DMS 273 treated with DMSO at 0.1 percent for 48 hours (cell line): ENCODE data around the gene ALG8.

Experiments used
- DNase-seq: peaks from one replicate; lab custom pipeline; 2025; lab: John Stamatoyannopoulos, UW

The ALG8 gene

DNA sequence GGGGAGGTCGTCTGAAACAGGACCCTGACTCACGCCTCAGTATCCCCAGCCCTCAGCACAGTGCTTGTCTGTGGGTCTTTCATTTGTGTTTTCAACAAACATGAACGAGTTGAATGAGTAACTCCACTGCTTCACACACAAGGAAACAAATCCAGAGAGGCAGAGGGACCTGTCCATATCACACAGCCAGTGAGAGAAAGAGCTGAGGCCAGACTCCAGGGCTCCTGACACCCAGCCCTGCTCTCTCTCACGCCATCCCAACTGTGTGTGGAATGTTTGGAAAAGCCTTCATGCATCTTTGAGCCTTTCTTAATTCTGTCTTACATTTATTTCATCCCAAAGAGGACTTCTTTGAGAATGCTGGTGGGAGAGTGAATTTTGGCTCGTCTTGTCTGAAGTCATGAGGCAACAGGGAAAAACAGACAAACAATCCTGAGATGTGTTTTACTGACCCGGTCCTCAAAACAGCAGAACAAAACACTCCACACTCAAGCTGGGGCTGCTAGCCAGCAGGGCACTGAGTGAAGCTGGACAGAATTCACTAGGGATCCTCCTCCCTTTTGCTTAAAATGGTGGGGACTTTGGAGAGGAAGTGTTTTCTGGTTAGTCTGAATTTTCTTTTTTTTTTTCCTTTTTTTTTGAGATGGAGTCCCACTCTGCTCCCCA is 19.7 kb upstream of the ALG8 start:
- no peak for DNase-seq

DNA sequence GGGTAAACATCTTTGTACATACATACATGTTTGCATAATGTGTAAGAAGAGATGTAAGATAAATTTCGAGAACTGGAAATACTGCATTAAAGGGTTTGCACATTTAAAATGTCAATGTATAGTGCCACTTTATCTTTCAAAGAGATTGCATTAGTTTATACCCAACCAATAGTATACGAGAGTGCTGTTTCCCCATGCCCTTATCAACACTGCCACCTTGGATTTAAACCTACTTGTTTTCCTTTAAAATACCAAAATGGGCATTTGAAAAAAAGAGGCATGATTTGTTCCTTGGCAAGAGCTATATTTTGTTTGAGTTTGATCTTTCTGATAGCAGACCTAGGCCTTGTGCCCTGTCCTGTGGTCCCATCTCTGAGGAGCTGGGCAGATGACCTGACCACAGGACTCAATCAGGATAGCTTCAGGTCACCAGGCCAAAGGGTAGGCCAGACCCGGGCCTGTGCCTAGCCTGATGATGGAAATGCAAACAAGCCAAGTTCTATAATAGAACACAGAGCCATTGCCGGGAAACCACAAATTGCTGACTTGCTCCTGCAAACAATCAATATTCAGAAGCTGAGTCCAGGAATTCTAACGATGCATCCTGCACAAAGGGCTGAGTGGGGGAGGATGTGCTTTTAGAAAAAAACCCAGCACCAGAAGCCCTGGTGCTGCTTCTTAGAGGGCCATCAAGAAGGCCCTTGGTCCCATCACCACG is 16.9 kb upstream of the ALG8 start:
- no peak for DNase-seq

DNA sequence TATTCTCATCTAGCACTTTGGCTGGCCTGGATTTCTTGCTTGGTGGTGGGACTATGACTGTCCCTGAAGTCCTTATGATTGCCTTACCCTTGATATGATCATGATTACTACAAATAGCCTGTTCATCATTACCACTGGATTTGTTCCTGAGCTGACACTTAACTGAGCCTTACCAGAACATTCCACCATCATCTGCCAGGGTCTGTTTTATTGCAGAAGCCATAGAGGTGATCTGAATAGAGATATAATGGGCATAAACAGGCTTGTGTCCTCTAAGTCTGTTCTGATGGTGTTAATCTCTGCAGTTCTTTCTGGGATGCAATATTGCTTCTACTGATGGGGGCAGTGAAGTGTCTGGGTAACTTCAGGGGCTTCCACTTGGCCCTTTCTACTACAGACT is 12.4 kb upstream of the ALG8 start:
- no peak for DNase-seq

DNA sequence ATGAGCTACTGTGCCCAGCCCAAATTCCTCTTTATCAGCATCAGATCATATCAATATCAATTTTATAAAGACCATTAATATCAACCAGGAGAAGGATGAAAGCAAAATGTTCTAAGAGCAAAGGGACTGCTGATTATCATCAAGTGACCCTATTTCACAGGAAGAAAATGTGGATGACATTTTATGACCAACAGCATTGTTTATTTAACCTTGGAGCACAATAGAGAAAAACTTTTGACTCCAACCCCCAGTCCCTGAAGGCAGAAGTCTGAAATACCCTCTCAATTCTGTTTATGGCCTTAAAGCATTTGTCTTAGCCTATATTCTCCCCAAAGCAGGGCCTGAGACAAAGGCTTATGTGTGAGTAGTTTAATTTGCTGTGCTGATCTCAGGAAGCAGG is 11.3 kb upstream of the ALG8 start:
- DNase-seq: no peak

DNA sequence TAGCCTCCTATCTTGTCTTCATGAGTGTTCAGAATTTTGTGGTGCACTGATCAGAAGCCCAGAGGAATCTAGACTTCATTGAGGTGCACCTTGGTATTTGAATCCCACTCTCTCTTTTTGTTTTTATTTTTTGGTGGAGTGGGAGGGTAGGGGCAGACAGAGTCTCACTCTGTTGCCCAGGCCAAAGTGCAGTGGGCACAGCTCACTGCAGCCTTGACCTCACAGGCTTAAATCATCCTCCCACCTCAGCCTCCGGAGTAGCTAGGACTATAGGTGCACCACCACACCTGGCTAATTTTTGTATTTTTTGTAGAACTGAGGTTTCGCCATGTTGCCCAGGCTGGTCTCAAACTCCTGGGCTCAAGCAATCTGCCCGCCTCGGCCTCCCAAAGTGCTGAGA is 10.9 kb upstream of the ALG8 start:
- no peak for DNase-seq

DNA sequence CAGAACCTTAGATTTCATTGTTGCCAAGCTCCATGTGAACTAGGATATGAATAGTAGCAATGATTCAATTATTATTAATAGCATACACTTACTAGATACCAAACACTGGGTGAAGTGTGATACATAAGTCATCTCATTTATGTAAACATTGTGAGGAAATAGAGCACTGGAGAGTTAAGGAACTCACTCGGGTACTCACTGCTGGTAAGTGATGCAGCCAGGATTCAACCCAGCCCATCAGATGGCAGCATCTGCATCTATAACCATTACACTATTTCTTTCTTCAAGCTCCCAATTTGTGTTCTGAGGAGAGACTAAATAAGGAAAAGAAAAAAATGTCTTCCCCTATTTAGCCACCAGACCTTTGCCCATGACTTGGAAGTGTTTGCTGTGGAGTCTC is 10.2 kb upstream of the ALG8 start:
- DNase-seq: no peak

DNA sequence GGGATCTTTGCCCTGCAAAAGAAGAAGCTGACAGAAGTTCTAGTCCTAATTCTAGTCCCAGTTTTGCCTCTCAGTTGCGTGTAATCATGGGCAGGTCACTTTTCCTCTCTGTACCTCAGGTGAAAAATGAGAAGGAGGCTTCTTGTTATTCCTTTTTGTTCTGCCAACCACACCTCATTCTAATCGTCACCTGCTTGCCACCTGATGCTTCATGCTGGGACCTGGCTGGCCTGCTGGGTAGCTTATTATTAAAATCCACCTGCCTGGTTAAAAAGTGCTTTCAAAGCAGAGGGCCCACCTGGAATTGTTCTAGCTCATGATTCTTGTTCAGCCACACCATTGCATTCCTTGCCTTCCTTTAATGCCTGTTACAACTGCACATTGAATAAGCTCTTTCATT is 8.4 kb upstream of the ALG8 start:
- no peak for DNase-seq

DNA sequence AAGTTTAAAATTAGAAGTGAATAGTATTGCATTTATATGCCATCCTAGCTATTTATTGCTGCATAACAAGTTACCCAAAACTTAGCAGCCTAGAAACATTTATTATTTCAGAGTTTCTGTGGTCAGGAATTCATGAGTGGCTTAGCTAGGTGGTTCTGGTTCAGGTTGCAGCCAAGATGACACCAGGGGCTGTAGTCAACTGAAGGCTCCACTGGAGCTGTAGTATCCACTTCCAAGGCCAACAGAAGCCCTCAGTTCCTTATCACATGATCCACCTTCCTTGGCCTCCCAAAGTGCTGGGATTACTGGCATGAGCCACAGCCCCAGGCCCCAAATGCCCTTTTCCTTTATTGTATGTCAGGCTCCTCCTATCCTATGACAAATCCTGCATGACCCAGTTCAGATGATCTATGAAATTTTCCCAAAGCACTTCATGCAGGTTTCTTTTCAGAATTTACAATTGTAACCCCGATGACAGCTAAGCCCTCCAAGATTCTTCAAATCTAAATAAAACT is 6.1 kb upstream of the ALG8 start:
- no peak for DNase-seq

DNA sequence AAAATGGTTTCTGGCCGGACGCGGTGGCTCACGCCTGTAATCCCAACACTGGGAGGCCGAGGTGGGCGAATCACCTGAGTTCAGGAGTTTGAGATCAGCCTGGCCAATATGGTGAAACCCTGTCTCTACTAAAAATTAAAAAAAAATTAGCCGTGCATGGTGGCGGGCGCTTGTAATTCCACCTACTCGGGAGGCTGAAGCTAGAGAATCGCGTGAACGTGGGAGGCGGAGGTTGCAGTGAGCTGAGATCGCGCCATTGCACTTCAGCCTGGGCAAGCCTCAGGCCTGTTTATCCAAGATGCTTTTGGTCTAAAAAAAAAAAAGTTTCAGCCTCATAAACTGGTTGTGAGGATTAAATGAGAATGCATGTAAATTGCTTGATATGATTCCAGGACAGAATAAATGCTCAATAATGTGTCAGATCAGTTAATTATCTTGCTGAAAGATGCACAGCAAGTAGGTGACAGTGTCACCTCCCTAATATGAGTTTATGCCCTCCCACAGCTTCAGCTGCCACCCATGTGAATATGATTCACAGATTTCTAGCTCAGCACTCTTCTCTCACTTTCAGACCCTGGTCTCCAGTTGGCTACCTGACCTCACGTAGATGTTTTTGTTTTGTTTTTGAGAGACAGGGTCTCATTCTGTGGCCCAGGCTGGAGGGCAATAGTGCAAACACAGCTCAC is 1.1 kb upstream of the ALG8 start:
- DNase-seq: no peak

DNA sequence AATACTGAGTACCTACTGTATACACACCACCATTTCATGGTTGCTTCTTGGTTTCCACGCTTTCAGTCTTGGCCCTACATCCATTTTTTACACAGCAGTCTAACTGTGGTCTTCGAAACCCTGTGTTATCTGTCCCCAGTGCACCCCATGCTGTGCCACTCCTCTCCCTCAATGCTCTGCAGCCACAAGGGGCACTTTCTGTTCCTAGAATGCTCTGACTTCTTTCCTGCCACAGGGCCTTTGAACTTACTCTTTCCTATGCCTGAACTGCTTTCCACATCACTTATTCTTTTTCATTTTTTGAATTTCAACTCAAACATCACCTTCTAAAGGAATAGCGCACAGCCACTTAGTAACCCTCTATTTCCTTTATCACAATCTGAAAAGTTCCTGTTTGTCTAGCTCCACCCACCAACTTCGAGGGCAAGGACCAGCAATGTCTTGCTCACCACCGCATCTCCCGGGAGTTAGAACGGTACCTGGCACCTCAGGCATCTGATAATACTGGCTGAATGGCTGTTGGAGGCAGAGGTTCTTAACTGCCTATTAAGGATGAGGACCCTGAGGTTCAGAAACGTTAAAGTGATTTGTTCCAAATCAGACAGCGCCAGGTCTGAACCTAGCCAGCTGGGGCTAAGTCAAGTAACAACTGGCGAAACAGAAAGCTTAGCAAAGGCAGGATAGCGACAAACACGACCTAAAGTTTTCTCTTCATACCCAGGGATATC is 568 bp downstream of the ALG8 start:
- DNase-seq: no peak

DNA sequence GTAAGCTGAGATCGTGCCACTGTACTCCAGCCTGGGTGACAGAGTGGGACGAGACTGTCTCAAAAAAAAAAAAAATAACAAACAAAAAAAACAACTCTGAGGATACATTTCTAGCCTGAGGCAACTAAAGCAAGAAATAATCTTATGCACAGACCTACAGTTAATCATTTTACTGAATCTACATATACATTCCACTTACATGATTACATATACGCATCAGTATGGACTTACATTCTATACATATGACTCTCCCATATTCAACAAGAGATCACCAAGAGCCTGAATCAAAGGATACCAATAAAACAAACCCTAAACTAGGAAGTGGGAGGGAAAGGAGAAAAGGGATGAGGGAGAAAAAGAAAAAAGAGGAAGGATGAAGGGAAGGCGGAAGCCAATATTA is 1.1 kb downstream of the ALG8 start:
- DNase-seq: no peak

DNA sequence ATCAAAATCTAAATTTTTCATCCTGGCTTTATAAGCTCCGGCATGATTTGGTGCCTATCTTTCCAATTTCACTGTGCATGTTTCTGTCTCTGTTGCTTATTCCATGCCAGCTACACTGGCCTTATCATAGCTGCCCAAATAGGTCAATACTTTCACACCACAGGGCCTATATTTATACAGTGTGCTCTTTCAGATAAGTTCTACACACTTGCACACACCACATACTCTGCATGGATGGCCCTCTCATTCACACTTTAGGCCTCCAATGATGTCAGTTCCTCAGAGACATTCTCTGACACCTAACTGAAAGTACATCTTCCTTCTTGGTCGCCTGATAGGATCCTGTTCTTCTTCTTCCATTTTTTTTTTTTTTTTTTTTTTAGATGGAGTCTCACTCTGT is 7.0 kb downstream of the ALG8 start:
- DNase-seq: no peak

DNA sequence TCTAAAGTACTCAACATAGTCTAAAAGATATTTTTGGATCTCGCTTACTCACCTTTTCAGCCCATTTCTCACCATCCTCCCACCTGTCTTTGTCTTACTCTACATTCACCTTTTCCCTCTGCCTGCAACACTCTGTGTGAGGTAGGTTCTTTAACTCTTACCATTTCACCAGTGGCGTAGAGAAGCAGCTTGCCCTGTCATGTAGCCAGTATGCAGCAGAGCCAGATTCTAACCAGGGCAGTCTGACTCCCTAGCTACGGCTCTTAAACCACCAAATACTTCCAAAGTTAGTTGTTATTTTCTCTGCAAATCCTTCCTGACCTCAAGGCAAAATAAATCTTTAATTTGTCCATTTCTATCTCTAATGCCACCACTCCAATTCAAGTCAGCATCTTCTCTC is 7.5 kb downstream of the ALG8 start:
- no peak for DNase-seq

DNA sequence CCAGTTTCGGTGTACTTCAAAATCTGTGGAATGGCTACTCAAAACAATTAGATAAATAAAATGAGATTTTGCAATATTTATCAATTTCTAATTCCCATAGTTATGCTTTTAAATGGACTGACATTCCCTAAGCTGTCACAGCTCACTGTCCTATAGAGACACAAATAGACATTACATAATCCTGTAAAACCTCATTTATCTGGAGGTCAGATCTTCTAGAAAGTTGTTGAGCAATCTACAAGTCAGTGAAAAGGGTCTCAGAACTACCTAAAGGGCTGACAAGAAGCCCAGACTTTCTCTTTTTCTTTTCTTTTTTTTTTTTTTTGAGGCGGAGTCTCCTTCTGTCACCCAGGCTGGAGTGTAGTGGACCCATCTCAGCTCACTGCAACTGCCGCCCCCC is 12.0 kb downstream of the ALG8 start:
- no peak for DNase-seq

DNA sequence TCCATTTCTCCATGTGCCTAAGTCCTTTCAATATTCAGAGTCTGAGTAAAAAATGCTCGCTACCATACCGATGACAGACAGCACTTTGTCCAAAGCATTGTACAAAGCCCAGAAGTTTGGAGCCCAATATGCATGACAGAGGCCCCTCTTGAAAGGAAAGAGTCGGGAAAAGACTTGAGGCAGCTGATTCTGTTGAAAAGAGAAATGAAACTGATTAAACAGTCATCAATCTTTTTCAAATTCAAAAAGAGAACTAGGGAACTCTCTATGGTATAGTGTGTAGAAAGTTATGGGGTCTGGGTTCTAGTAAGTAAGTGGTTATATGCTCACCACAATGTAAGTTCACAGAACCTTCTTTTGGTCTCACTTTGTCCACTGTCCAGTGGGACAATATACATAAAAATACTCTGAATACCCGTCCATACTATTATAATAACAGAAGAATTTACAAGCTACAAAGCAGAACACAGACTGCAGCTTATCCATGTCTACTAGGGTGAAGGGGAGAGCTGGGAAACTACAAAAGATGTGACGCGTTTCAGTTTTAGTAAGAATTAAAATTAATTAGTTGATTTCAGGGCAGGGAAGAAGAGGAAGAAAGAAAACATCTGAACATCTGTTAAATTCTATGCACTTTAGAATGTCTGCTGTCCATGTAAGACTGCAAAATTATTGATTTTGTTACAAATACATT is 26.7 kb downstream of the ALG8 start:
- no peak for DNase-seq

DNA sequence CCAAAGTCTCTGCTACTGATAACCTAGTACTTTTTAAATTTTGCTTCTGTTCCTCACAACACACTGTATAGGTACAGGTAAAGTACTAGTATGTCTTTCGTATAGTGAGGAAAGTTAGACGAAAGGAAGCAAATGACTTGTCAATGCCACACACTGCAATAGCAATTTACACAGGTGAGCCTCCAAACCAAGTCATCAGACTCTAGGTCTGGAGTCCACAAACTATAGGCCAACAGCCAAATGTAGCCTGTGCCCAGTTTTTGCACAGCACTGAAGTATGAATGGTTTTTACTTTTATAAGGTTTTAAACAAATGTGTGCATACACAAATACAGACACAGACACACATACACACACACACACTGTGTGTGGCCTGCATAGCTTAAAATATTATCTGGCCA is 28.1 kb downstream of the ALG8 start:
- DNase-seq: no peak

DNA sequence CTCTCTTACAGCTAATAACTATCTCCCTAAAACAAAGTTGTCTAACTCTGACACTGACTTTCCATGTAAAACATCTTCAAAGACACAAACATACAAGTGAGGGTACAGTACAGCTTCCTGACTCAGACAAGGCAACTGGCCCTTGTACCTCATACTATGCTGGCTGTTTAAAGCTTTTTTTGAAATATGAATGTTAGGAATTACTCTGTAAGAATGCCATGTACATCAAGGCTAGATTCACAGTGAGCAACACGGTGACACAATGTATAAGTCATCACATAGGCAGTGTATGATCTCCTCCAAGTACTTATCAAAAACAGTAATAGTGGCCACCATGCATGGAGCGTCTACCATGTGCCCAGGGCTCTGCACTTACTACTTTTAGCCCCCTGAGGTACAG is 28.6 kb downstream of the ALG8 start:
- no peak for DNase-seq

DNA sequence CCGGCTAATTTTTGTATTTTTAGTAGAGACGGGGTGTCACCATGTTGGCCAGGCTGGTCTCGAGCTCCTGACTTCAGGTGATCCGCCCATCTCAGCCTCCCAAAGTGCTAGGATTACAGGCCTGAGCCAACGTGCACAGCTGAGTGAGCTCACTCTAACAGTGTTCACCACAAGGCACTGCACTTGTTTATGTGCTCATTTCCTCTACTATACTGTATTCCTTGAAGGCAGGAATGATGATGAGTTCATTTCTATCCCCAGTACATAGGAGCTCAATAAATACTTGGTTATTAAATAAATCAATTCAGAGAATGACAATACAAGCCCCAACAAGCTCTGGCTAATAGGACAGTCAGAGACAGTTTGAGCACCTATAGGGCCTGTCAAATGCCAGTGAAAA is 29.1 kb downstream of the ALG8 start:
- no peak for DNase-seq

DNA sequence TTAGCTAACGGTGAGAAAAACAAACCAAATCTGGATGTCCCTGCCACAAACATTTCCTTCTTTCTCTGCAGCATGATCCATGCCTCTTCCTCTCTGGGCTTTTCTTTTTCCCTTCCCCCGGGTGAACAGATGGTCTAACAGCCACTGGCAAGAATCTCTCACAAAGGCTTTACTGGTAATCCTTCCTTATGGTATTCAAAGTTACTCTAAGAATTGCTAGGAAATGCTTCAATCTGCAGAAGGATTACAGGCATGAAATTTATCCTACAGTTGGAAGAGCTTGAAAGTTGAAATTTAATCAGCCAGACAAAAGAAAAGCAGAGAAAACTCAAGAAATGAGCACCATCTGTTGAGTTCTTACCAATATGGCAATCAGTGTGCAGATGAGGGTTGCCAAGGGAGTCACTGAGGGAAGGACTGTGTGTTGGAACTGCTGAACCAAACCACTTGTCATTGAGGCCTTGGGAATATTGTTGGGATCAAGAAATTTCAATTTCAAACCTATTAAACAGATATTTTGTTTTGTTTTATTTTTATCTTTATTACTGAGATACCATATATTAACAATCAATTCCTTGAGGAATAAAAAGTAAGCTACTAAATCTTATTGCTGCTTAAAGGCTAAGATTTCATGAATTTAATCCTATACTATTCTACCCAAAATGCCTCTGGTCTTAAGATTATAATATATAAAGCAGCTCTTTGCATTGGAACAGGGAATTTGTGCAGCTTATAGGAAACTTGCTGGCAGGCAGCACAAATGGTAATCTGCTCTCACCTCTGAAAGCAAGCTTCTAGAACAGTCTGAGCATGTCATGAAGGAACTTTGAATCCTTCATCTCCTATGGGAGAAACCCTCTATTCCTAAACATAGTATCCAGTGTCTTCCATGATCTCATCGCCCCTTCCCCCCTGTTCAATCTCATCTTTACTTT is 30.1 kb downstream of the ALG8 start:
- DNase-seq: peak; percentile 82

DNA sequence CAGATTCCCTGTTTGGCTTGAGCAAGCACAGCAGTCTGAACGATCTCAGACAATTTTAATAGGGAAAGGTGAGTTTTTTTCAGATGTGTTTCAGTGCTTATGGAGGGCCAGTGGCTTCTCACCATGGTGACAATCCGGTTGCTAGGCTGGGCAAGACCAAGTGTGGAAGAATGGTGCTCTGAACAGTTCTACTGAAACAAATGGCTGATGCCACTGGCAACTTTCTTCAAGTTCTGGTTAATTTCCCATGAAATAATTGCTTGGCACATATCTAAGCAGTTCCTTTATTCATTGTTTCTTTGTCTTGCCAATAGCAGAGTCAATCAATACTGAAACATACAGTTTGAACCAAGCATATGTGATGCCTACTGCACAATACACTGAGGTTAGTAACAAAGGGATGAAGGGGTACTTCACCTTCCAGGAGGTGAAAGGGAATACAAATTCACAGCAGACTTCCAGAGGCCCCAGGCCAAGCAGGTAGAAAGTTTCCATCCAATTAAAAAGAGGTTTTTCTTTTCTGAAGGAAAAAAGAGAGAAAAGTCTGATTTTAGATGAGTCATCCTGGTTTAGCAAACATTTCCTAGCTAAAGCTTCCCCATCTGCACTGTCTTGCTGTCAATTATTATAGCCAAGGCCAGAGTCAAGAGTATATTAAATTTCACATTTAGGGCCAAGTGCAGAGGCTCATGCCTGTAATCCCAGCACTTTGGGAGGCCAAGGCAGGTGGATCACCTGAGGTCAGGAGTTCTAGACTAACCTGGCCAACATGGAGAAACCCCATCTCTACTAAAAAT is 38.6 kb downstream of the ALG8 start:
- DNase-seq: no peak
